Stimulated activated naive CD4-positive, alpha-beta T cell (primary cell): ENCODE measurements around the gene SATB1.
A peak's percentile ranks its signal among the peaks of the same experiment; 100 is the strongest.
"Not testable (repeated sequence)": the region's sequence is repeated elsewhere in the genome, so short reads cannot be mapped to it uniquely, and the experiment has no call there.

Source experiments
- DNase-seq, 6 experiments: peaks; one replicate each; lab custom pipeline; 2025; lab: John Stamatoyannopoulos, UW

Gene SATB1

GRCh38 chr3:18424729-18425640, at the start of gene SATB1:
Gene SATB1 (minus strand): TSS chr3:18425339. CDS start chr3:18420967, 4,372 bp downstream.
- peak; percentile 52 to 82 (median 76) for DNase-seq

GRCh38 chr3:18474202-18474601, 49.1 kb upstream of the SATB1 start:
- DNase-seq = no peak

DNA sequence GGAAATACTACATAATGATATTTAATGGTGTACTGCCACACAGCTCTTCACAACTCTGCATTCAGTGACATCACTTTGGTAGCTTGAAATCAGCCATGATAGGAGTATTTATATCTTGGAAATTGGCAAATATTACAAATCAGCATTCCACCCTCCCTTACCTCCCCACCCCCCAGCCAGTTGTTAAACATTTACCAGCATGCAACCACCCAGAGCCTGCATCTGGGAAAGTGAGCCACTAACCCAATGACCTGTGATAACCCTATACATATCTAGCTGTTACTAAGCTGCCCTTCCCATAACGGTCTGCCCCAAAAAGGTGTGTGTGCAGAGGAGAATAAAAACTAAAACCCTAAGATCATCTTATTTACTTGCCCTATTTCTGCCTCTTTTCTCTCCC, 44.6 kb upstream of the SATB1 start:
- no peak for DNase-seq

DNA sequence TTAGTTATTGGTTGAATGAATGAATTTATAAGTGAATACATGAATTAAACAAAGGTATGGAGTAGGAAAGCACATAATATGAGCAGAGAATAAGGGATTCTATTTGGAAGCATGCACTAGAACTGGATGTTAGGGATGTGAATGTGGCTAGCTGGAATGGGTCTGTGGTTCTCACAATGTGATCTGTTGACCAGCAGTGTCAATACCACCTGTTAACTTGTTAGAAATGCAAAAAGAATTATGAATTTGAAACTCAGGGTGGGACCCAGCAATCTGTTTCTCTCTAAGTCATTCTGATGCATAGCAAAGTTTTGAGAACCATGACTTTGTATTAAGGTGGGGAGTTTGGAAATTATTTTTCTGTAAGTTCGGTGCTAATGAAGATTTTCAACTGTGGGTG, 41.0 kb upstream of the SATB1 start:
- no peak for DNase-seq

- no peak for DNase-seq
Observed at GRCh38 chr3:18454766-18455165, 29.6 kb upstream of the SATB1 start.

DNA sequence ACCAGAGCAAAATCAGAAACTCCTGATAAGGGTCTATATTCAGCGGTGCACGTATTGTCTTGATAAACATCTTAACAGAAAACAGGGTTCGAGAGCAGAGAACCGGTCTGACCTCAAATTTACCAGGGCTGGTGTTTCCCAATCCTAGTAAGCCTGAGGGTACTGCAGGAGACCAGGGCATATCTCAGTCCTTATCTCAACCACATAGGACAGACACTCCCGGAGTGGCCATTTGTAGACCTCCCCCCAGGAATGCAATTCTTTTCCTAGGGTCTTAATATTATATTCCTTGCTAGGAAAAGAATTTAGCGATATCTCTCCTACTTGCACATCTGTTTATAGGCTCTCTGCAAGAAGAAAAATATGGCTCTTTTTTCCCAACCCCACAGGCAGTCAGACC, 24.5 kb upstream of the SATB1 start:
- DNase-seq = not testable (repeated sequence)

GRCh38 chr3:18447720-18448119, 22.6 kb upstream of the SATB1 start:
- DNase-seq = no peak

DNA sequence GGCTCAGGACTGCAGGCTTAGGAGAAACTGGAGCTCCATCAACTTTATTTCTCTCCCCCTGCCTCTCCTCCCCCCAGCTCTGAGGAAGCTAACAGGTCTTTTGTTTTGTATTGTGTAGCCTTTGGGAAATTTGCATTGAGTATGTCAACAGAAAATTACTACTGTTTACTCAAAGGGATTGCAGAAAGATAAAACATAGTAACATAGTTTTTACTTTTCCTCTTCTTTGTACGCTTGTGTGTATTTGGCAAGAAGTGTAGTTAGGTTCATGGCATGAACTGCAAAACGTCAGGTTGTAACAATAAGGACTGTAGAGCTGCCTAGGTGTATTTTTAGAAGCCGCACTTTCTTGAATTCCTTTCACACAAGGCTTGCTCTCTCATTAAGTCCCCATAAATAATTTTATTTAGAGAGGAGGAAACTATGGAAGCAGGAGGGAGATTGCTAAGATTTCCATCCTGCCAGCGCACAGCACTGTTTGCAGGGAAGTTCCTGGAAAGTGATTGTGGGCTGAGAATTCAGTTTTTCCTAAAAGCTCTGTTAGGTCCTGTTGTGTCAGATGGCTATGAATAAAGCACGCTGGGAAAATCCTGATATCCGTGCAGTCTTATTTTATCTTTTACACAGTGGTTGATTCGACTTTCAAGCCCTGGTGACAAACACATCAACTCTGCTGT, 21.1 kb upstream of the SATB1 start:
- DNase-seq = peak in 2 of 6 experiments; percentile 26 to 54

- peak; percentile 84 to 94 (median 90) for DNase-seq
Observed at GRCh38 chr3:18445401-18446148, 20.4 kb upstream of the SATB1 start.

GRCh38 chr3:18444595-18445400, 19.7 kb upstream of the SATB1 start:
- peak; percentile 78 to 94 (median 84) for DNase-seq

DNA sequence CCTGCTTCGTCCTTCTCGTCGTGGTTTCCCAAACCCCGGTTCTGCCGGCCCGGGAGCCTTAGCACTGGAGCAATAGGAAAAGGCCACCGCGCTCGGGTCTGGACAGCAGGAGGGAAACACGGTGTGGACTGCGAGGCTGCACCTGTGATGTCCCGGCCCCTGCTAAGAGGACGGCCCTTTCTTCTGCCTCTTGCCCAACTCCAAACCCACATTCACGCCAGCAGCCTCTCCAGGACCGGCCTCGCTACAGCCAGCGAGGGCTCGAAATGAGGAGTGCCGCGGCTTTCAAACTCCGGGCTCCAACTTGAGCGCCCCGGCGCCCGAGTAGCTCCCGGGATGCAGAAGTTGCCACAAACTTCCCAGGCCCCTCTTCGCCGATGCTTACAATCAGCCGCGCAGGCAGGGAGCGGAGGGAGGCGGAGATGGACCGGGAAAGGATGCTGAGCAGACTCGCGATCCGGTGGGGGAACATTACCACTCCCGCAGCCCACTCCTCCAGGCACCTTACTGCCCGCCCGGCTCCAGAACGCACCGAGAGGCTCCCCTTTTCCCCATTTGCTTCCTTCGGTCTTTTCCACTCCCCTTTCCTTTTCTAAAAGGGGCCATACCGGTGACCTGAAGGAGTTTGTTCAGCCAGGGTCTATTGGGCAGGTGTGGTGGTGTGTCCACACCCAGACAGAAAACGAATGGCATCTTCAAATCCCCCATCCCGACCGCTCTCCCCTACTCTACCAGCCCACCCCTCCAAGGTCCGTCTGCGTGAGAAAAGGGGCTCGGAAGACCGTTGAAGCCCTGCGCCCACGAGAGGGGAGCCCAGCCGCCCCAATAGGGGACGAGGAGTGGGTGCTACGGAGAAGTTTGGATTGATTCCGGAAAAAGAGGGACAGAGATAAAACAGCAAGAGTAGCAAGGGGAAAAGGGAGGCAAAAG, 18.8 kb upstream of the SATB1 start:
- peak in 3 of 6 experiments; percentile 19 to 54 (median 26) for DNase-seq

DNA sequence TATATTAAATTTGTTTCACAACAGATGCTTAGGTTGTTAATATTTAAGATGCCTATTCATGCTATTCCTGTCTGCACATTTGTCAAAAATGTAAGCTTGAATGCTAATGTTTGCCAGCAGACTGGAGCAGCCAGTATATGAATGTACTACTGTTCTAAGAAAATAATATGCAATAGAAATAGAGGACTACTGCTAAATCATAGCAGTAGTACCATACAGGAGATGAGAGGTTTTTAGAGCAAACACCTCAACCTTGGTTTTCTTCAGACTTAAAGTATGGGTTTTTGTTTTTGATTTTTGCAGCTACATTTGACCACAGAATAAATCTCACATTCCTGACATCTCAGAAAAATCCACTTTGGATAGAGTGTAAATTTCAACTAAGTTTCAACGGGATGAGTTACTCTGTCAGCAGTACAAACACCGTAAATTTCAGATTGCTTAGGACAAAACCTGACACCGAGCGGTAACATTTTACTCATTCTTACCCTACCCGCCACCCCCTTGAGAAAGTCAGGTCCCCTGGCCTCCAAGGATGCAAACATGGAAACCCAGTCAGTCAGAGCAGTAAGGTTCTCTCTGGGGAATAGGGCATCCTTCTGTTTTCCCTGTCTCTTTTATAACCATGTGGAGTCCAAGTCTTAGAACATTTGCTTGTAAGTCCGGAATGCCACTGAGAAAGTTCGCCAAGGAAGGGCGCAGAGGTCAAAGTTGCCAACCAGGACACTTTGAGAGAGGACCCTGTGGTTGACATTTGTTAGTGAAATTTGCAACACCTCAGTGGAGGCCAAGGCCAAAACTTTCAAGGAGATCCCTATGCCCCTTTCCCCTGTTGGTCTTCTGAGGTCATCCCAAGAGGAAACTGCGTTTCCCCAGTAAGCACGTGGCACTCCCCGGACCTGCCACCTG, 17.9 kb upstream of the SATB1 start:
- DNase-seq = peak in 1 of 6 experiments; percentile 40

DNA sequence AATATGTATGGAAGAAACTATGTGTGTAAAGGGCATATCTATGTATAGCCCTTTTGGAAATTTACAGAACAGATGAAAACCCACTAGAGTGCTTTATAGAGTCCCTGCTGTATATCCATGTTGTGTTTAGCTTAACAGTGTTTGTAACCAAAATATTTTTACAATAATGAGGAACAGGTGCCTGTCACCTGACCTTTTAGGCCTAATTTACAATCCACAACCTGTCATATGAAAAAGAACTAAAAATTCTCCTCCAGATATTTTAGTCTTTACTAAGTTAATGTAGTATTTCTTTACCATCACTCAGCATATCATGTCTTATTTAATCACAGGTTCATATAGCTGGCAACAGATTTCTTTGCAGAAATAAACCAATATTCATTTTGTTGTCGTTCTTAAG, 16.4 kb upstream of the SATB1 start:
- DNase-seq = no peak

GRCh38 chr3:18440066-18440722, 15.1 kb upstream of the SATB1 start:
- no peak for DNase-seq

- DNase-seq = no peak
Observed at GRCh38 chr3:18439281-18439680, 14.1 kb upstream of the SATB1 start.

DNA sequence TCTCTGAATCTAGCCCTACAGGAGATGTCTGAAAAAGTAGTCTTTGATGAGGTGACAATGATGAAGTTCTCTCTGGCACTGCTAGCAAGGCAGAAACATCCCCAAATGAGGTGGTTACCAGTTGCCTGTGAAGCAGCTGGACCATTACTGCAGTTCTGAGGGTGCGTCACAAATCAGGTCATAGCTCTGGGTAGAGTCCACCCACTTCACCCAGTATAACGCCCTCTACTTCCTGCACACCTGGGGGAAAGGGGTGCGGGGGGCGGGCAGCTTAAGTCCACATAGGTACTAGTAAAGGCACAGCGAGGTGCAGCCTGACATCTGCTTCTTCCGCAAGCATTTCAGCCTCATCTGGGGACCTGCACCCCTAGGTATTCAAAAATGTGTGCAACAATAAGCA, 13.4 kb upstream of the SATB1 start:
- DNase-seq = peak; percentile 60 to 79 (median 74)

DNA sequence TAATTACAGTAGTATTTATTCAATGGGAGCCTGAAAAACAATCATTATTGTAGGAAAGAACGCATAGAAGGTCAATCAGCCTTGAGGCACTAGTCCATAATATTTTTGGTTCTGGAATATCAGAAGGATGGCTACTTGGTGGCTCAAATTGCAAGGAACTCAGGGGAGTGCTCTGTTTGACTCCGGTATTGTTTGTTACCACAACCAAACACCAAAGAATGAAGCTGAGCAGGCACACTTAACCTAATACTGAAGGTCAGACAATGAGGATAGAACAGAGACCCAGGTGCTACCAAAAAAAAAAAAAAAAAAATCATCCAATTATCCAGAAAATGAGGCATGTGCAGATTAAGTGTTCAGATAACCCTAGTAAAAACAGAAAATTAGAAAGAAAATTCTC, 11.1 kb upstream of the SATB1 start:
- no peak for DNase-seq

GRCh38 chr3:18434711-18435110, 9.6 kb upstream of the SATB1 start:
- no peak for DNase-seq

DNA sequence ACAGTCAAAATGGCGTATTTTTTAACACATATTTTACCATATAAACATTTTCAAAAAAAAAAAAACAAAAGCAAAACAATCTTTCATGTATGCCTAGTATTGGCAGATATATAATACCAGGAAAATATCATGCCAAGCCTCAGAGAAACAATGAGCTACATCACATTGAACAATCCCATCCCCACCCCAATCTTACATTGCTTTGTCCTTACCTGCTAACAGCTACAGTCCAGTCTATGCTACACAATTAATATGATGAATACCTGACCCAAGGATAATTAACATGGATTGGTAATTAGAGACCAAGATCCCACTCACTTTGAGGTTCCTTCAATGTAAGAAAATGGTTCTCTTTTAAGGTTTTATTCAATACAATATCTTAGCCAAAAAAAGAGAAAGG, 7.6 kb upstream of the SATB1 start:
- DNase-seq = no peak
